ENCODE measurements around the gene S100A13.

S100A13 gene

DNA sequence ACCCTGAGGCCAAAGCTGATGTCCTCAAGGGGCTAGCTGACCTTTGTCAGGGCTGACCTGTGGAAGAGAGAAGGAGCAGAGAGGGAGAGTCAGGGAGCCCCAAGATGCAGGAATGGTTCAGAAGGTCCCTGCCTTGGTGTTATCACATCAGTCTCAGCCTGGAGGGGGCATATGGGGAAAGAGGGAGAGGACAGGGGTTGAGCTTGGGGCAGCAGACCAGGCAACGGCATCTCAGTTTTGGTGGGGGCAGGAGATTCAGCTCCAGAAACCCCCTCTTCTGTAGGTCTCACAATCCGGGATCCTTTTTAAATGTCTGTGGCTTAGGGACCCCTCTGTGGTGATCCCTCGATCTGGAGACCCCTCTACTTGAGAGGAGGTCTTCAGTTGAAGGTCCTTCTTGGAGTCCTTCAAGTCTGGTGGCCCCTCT is 815 bp downstream of the S100A13 start:
- DNase-seq (ENCODE audit: low spot score) = no peak

DNA sequence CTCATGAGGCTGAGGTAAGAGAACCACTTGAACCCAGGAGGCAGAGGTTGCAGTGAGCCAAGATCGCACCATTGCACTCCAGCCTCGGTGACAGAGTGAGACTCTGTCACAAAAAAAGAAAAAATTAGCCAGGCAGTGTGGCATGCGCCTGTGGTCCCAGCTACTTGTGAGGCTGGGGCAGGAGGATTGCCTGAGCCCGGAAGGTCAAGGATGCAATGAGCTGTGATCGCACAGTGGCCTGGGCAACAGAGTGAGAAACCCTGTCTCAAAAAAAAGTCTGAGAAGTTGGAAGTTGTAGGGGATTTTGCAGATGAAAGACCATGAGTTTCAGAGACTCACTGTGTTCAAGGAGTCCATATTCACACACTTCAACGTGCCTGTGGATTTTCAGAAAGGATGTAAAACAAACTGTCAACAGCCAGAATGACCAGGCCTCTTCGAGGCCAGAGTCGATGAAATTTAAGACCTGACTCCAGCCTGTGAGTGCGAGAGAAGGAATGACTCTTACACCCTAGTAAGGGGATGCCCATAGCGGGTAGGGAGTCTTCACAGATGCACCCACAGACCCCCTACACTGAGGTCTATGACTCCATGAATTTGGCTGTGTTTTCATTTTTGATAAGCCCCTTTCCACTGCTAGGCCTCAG is 2.2 kb downstream of the S100A13 start:
- no peak for DNase-seq (ENCODE audit: low spot score)

DNA sequence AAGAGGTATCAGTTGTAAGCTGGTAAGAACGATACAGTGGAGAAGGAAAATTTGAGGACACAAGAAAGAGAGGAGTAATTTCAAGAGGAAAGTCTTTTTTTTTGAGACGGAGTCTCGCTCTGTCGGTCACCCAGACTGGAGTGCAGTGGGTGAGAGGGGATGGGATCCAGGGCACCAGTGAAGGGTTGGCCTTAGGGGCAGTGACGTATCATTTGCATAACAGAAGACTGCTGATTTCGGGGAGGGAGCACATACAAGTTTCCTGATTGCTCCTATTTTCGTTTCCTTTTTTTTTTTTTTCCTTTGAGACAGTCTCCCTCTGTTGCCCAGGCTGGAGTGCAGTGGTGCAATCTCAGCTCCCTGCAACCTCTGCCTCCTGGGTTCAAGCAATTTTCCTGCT is 4.2 kb downstream of the S100A13 start:
- no peak for DNase-seq (ENCODE audit: low spot score)

GRCh38 chr1:153619171-153619570 is 8.1 kb downstream of the S100A13 start:
- no peak for DNase-seq (ENCODE audit: low spot score)

GRCh38 chr1:153617663-153618062 is 9.6 kb downstream of the S100A13 start:
- peak; percentile 85 for DNase-seq (ENCODE audit: low spot score)

GRCh38 chr1:153616917-153617311 is 10.4 kb downstream of the S100A13 start:
- no peak for DNase-seq (ENCODE audit: low spot score)

- peak; percentile 38 for DNase-seq (ENCODE audit: low spot score)
Observed at GRCh38 chr1:153616144-153616916, 11.0 kb downstream of the S100A13 start, which contains the start of gene S100A14. TSS of gene S100A14 (minus strand) at chr1:153616325. CDS start at chr1:153615858, 467 bp downstream.

DNA sequence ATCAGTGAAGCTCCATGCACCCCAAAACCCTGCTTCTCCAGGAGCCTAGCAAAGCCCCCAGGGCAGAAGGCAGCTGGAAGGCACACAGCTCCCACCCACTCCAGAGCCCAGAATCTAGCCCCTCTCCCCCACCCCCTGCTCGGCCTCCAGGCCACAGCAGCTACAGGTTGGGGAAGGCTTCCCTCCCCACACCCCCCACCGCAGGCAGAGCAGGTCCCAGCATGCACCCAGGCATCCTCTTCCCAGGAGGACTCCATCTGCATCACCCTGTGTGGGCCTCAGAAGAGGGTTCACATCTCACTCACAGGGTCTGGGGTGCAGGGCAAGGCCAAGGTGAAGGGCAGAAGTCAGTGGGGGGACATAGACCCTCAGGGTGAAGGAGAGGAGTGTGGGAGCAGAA is 11.9 kb downstream of the S100A13 start:
- no peak for DNase-seq (ENCODE audit: low spot score)

GRCh38 chr1:153614906-153615305 is 12.4 kb downstream of the S100A13 start:
- no peak for DNase-seq (ENCODE audit: low spot score)

DNA sequence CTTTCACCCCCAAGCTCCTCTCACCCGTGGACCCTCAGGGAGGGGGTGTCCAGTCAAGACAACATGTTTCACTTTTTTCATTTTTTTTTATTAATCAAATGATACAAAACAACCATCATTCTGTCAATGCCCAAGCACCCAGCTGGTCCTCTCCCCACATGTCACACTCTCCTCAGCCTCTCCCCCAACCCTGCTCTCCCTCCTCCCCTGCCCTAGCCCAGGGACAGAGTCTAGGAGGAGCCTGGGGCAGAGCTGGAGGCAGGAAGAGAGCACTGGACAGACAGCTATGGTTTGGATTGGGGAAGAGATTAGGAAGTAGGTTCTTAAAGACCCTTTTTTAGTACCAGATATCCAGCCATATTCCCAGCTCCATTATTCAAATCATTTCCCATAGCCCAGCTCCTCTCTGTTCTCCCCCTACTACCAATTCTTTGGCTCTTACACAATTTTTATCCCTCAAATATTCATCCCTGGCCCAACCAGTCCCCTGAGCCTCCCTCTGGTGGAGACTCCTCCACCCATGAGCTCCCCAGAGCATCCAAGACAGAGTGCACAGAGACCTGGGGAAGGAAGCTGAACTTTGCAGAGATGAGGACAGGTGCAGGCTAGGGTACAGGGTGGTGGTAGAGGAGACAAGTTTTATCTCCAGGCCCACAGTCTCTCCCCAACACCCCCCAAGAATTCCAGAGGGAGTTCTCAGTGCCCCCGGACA is 13.0 kb downstream of the S100A13 start:
- no peak for DNase-seq (ENCODE audit: low spot score)

GRCh38 chr1:153613406-153613805 is 13.9 kb downstream of the S100A13 start:
- DNase-seq (ENCODE audit: low spot score) = peak; percentile 24

DNA sequence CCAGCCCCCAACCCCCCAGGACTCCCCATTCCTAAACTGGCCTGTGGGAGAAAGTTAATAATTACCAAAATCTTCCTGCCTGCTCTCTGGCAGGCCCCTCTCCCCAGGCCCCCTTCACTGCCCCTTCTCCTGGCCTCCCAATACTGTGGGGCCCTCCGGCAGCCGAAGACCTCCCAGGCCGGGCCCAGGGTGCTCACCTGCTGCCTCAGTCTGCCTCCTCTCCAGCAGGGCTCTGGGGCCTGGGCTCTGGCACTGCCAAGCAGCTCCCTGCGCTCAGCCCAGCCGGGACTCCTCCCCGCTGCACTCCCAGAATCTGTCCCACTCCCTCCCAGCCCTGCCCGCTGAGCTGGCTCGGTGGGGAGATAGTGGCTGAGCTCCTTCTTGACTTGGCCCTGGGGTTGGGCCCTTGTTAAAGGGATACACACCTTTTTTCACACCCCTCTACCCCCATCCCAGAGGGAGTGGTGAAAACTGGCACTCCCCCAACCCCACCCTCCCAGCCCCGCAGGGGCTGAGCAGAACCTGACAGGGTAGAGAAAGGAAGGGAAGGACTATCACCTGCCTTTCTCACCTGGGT is 14.5 kb downstream of the S100A13 start, which contains the start of gene S100A16:
Gene S100A16 (minus strand): TSS at position 383 of the 577 bp plus-strand sequence. CDS start 4,986 bp downstream, outside the sequence.
- peak; percentile 52 for DNase-seq (ENCODE audit: low spot score)

DNA sequence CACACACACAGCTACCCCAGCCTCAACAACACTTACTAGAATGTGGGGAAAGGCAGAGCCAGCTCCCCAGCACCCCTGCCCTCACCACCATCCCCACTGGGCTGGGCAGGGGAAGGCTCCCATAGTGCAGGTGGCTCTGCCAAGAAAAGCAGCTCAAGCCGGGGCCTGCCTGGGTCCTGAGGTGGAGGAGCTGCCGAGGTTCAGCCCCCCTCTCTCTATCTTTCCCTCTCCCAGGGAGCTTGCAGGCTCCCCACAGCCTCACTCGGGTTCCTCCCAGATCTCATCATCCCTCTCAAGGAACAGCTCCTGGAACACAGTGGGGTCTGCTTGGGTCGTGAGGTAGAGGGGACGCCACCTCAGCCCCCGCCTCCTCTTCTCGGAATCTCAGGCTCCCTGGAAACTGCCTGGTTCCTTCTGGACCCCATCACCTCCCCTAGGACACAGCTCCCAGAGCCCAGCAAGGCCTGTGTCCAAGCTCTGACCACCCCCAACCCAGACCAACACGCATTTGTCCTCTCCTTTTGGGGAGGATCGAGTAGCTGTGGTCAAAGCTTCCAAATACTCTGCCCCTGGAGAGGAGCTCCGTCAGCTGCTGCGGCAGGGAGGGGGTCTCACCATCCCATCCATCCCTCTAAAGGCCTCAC is 15.1 kb downstream of the S100A13 start:
- DNase-seq (ENCODE audit: low spot score) = no peak

DNA sequence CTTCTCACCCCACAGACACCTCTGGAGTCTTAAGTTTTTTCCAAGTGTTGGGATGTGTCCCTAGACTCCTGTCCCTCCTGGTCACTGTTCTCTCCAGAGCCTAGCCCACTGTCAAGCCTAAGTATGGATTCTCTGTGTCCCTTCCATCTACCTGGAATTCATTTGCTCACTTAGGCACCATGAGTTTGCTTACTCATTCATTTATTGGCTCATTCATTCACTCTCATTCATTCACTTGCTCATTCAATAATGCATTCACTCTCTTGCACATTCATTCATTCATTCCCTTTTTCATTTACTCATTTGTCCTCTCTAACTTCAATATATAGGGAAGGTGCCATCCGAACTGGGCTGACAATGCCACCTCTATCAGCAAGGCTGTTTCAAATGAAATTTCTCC is 15.9 kb downstream of the S100A13 start:
- DNase-seq (ENCODE audit: low spot score) = no peak

GRCh38 chr1:153610811-153611301 is 16.4 kb downstream of the S100A13 start:
- no peak for DNase-seq (ENCODE audit: low spot score)

- no peak for DNase-seq (ENCODE audit: low spot score)
Observed at GRCh38 chr1:153610334-153610733, 17.0 kb downstream of the S100A13 start.

DNA sequence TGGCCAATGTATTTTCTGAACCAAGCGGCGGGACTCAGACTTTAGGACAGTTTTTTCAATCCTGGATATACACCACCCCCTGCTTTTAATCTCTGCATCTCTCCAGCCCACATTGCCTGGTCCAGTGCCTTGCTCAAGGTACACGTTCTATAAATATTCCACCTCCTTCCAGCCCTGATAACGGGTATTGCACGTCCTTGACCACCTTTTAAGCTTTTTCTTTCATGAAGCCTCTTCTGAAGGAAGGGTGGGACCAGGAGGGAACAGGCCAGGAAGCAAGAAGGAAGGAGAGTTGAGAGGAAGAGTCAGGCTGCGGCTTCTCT is 17.8 kb downstream of the S100A13 start:
- DNase-seq (ENCODE audit: low spot score) = no peak

DNA sequence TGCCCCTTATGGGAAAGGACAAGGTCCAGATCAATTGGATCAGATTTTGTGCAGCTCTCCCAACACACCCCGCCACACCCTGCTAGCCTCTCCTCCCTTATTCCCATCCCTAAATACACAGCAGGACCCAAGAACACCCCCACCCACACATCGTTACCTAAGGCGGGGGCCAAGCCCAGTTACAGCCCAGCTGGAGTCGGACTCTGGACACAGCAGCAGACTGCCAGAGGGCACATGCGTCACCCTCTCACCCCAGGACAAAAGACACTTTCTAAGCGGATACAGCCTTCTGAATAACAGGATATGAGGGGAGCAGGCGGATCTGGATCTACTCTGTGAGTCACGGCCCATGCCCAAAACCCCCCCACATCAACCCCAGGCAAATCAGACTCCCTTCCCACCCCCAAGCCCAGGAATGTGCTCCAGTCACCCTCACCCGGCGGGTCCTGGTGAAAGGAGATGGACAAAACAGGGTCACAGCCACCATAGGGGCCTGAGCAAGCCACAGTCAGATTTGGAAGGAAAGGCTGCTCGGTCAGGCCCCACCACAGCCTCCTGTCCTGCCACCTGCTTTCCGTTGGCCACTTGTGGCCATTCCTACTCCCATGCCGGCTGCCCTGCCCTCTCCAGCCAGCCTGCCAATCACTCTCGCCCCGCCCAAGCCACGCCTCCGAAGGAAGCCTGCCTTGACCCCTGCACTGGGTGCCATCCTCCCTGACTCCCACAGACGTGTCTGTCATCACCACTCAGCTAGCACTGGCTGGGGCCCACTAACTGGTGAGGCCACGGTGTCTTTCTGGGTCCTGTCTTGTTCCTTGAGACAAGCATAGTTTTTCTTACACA is 18.3 kb downstream of the S100A13 start:
- peak; percentile 34 for DNase-seq (ENCODE audit: low spot score)

- no peak for DNase-seq (ENCODE audit: low spot score)
Observed at GRCh38 chr1:153608089-153608682, 19.1 kb downstream of the S100A13 start.

DNA sequence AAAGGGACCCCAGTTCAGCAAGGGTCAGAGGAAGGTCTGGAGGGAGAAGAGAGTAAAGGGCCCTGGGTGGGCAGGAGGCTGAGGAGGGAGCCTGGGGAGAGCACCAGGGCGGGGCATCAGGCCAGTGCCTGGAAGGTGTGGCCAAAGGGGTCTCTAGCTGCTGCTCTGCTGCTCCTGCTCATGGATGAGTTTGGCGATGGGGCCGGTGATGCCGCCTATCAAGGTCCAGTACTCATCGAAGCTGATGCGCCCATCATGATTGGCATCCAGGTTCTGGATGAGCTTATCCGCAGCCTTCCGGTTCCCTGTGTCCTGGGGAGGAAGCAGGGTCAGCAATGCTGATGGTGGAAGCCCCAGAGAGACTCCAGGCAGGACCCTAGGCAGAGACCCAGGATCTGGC is 19.9 kb downstream of the S100A13 start:
- no peak for DNase-seq (ENCODE audit: low spot score)

DNA sequence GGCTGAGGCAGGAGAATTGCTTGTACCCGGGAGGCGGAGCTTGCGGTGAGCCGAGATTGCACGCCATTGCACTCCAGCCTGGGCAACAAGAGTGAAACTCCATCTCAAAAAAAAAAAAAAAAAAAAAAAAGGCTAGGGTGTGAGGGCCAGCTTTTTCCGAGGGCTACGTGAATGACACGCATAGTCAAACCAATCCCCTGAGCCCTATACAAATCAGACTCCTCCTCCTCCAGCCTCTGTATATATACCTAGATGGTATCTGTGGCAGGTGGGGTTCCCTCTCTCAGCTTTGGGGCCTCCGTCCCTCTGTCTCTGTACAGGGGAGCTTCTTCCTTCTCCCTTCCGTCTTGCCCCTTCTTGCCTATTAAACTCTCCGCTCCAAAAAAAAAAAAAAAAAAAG is 21.1 kb downstream of the S100A13 start:
- no peak for DNase-seq (ENCODE audit: low spot score)
